Heart right ventricle (tissue), 16 donors: ENCODE results near the gene LMX1B. TPM values are rescaled to one million over a fixed set of nuclear protein-coding genes. Genes with fewer than 3 reads are reported as not detected.

Source experiments
- ATAC-seq, 8 donors: fragments of 200-7000 bp; cut with Tn5 transposase; one replicate each; pipeline ENCODE4 v1.9.1; 2020; ENCODE audit warnings: mild to moderate bottlenecking in 8 of 8, moderate library complexity in 8 of 8, moderate number of reproducible peaks in 1 of 8
- DNase-seq, 2 donors: peaks; one replicate each; pipeline ENCODE4 v3.0.0-alpha.2; 2020
- H3K27ac ChIP-seq, 10 donors: fragments of 200-600 bp; sonication (generic) in 2 of 10; one replicate each; pipeline versions ENCODE4 v1.5.0 to v1.8.0; 2020 to 2022; ENCODE audit warnings: mild to moderate bottlenecking in 3 of 10
- H3K27me3 ChIP-seq, 7 donors: fragments of 200-600 bp; one replicate each; pipeline ENCODE4 v1.8.0; 2021 to 2022; ENCODE audit warnings: mild to moderate bottlenecking in 2 of 7
- H3K36me3 ChIP-seq, 9 donors: fragments of 200-600 bp; sonication (generic) in 1 of 9; one replicate each; pipeline versions ENCODE4 v1.5.0 to v1.8.0; 2020 to 2022; ENCODE audit warnings: mild to moderate bottlenecking in 2 of 9
- H3K4me1 ChIP-seq, 9 donors: fragments of 200-600 bp; sonication (generic) in 1 of 9; one replicate each; pipeline versions ENCODE4 v1.5.0 to v1.8.0; 2020 to 2022; ENCODE audit warnings: mild to moderate bottlenecking in 4 of 9
- H3K4me3 ChIP-seq, 10 donors: fragments of 200-600 bp; sonication (generic) in 2 of 10; one replicate each; pipeline versions ENCODE4 v1.5.0 to v1.8.0; 2020 to 2022; ENCODE audit warnings: mild to moderate bottlenecking in 7 of 10, moderate library complexity in 2 of 10
- H3K9me3 ChIP-seq, 11 donors: fragments of 200-600 bp in 10 of 11; sonication (generic) in 2 of 11; one replicate each; pipeline versions ENCODE4 v1.5.0 to v1.8.0; 2013 to 2022; ENCODE audit warnings: mild to moderate bottlenecking in 2 of 11, control low read depth in 1 of 11, moderate library complexity in 1 of 11
- CTCF ChIP-seq, 9 donors: fragments of 200-600 bp; sonication (generic) in 2 of 9; IDR thresholded peaks; one replicate each; pipeline versions ENCODE4 v1.5.0 to v1.8.0; 2021 to 2022; ENCODE audit warnings: antibody characterized with exemption in 9 of 9, mild to moderate bottlenecking in 5 of 9, moderate library complexity in 1 of 9
- WGBS, 2 donors: extraction: QIAGEN DNeasy Blood & Tissue Kit; methylation state at CpG; one replicate each; pipeline ENCODE4 v1.1.7; 2013; ENCODE audit warnings: inconsistent platforms in 1 of 2; 5-methylcytosine and 5-hydroxymethylcytosine counted together
- intact Hi-C, 10 donors: fragments of 100-400 bp; cut with DNase I; formaldehyde crosslinking; loops; one replicate each; pipeline versions ENCODE4 v1.11.1 to v1.14.2; 2022
- polyA plus RNA-seq, 2 donors: library from polyadenylated mRNA; stranded (reverse); fragments of 200-250 nt; gene quantifications; one replicate each; pipeline ENCODE4 v1.2.3, GENCODE V29; 2013
- total RNA-seq, 10 donors: library from RNA; stranded (reverse); fragmentation: NEBNext Ultra II Directional in 3 of 10; extraction: Animal tissue kit (Norgen Biotek cat#: 25700) in 3 of 10; gene quantifications; one replicate each; pipeline versions ENCODE4 v1.2.1 to v1.2.4, GENCODE V29; 2021 to 2023
- donor health status: Arrhythmogenic right ventricular cardiomyopathy.
- donor health status: ischemic (EF 13 %, LVEDD 7.1; RV severe dilation, severe dysfunction).
- donor health status: healthy with polysubstance abuse.
- donor health status: DM: no; HTN: yes; CAD: no.
- donor health status: DM: no; HTN: no; CAD: no.
- donor health status: ischemic (EF 25% LVEDD 6.9; RV normal size, moderate dysfunction).
- donor health status: ischemic (EF 25% LVEDD 5.7; RV mildly dilated, moderate dysfunction).
- donor health status: healthy.
- donor health status: DM: yes; HTN: yes; CAD: no.
- donor health status: Ischemic cardiomyopathy.
- donor health status: ischemic (EF 35%, LVEDD 5.7; RV mildly dilated, moderate dysfunction).
- donor health status: nonischemic (EF 11% LVEDD 7.7; RV severe dilation, severe dysfunction).
- donor health status: DM: yes; HTN: yes; CAD: no.
- donor health status: PGD.
- donor health status: ischemic (EF 29% LVEDD 5.4; RV normal size, mild dysfunction).
- donor health status: nonischemic (EF 23%, LVEDD 6.1; RV moderate dilation, normal function).

The LMX1B gene
- total and polyA plus RNA-seq, 12 donors, result 0.25 to 0.97 (median 0.37) TPM

GRCh38 chr9:126642010-126642744, 28.4 kb downstream of the LMX1B start:
- H3K4me1 ChIP-seq, result peaks cover 0 to 12% (median 7%) of the 10 kb centered on the region in 9 donors
- no peak for DNase-seq
- 62 to 63% methylated on average over 13 of the region's 13 CpGs for WGBS, 2 donors
- peaks cover 4 to 100% (median 83%) of the 10 kb centered on the region in 7 donors for H3K27me3 ChIP-seq
- no peaks in the 10 kb centered on the region for H3K9me3 ChIP-seq
- no peak overlapping the region for H3K4me3 ChIP-seq
- H3K36me3 ChIP-seq, result no peaks in the 10 kb centered on the region
- intact Hi-C loops, result no loop called here
- no peak for TF ChIP-seq CTCF (IDR thresholded peaks at IDR 0.05)
- H3K27ac ChIP-seq, result no peak overlapping the region
- no peak for ATAC-seq

- H3K27ac ChIP-seq, result no peak overlapping the region
- peaks cover 4 to 98% (median 79%) of the 10 kb centered on the region in 7 donors for H3K27me3 ChIP-seq
- H3K4me1 ChIP-seq, result peaks cover 0 to 12% (median 7%) of the 10 kb centered on the region in 9 donors
- 27 to 34% methylated on average over 6 of the region's 6 CpGs for WGBS, 2 donors
- no peak for TF ChIP-seq CTCF (IDR thresholded peaks at IDR 0.05)
- H3K9me3 ChIP-seq, result no peaks in the 10 kb centered on the region
- intact Hi-C loops, result no loop called here
- H3K4me3 ChIP-seq, result no peak overlapping the region
- H3K36me3 ChIP-seq, result no peaks in the 10 kb centered on the region
- ATAC-seq, result no peak
- DNase-seq, result no peak
Observed at GRCh38 chr9:126642839-126643238, 29.1 kb downstream of the LMX1B start.

GRCh38 chr9:126643945-126644527, 30.3 kb downstream of the LMX1B start:
- H3K9me3 ChIP-seq, result no peaks in the 10 kb centered on the region
- no peak overlapping the region for H3K27ac ChIP-seq
- peaks cover 3 to 92% (median 74%) of the 10 kb centered on the region in 7 donors for H3K27me3 ChIP-seq
- no peak for ATAC-seq
- WGBS, 2 donors, result 30 to 34% methylated on average over 16 of the region's 16 CpGs
- no peak for DNase-seq
- intact Hi-C loops, result no loop called here
- TF ChIP-seq CTCF (IDR thresholded peaks at IDR 0.05), result no peak
- H3K4me1 ChIP-seq, result peaks cover 0 to 5% (median 0%) of the 10 kb centered on the region in 9 donors
- H3K4me3 ChIP-seq, result no peak overlapping the region
- H3K36me3 ChIP-seq, result no peaks in the 10 kb centered on the region

GRCh38 chr9:126646162-126646561, 32.4 kb downstream of the LMX1B start:
- no peak overlapping the region for H3K27ac ChIP-seq
- TF ChIP-seq CTCF (IDR thresholded peaks at IDR 0.05), result no peak
- H3K36me3 ChIP-seq, result no peaks in the 10 kb centered on the region
- ATAC-seq (no peak), DNase-seq (no peak)
- peaks cover 0 to 5% (median 0%) of the 10 kb centered on the region in 9 donors for H3K4me1 ChIP-seq
- H3K4me3 ChIP-seq, result no peak overlapping the region
- no peaks in the 10 kb centered on the region for H3K9me3 ChIP-seq
- H3K27me3 ChIP-seq, result peaks cover 0 to 94% (median 74%) of the 10 kb centered on the region in 7 donors
- intact Hi-C loops, result no loop called here
- WGBS, 2 donors, result 79 to 86% methylated on average over 4 of the region's 4 CpGs
